Measurements from ENCODE around the gene ZC3H12C. TPM values are rescaled to one million over a fixed set of nuclear protein-coding genes. Genes with fewer than 3 reads are reported as not detected.

Gene ZC3H12C
- 9.1 and 15.0 TPM in 2 replicates for total RNA-seq

GRCh38 chr11:110092515-110093406 lies at the start of gene ZC3H12C:
Gene ZC3H12C (plus strand): TSS chr11:110093392. CDS start chr11:110093412, 20 bp downstream.

Other genes with a start within 250 kb of the ZC3H12C start
- gene RDX, start 203.2 kb downstream of the ZC3H12C start, total RNA-seq = 68.9 and 137 TPM in 2 replicates

All from epithelial cell of umbilical artery (primary cell).